Neuronal stem cell (in vitro differentiated cells): Measurements from ENCODE around the gene FUCA2.

Experiments used
- DNase-seq: peaks from one replicate; pipeline ENCODE4 v3.0.0-alpha.2; 2013; ENCODE audit warnings: low spot score
- H2AFZ ChIP-seq: one replicate; pipeline ENCODE4 v1.6.1; 2013; ENCODE audit warnings: mild to moderate bottlenecking, low read length, inconsistent platforms
- H2AK5ac ChIP-seq: 2 replicates; pipeline ENCODE4 v1.6.1; 2013; ENCODE audit warnings: low read depth, mild to moderate bottlenecking, inconsistent platforms, low read length, moderate library complexity, mixed read lengths
- H2BK120ac ChIP-seq: 2 replicates; pipeline ENCODE4 v1.6.1; 2013; ENCODE audit warnings: low read depth, mild to moderate bottlenecking, inconsistent platforms, low read length, moderate library complexity, mixed read lengths
- H2BK12ac ChIP-seq: one replicate; pipeline ENCODE4 v1.6.1; 2013; ENCODE audit warnings: low read length, inconsistent platforms
- H2BK15ac ChIP-seq: 2 replicates; pipeline ENCODE4 v1.6.1; 2013; ENCODE audit warnings: mild to moderate bottlenecking, low read length, inconsistent platforms, mixed read lengths
- H2BK5ac ChIP-seq: one replicate; pipeline ENCODE4 v1.6.1; 2013; ENCODE audit warnings: inconsistent platforms, mild to moderate bottlenecking, low read length, moderate library complexity
- H3K14ac ChIP-seq: one replicate; pipeline ENCODE4 v1.6.1; 2013; ENCODE audit warnings: low read length, inconsistent platforms
- H3K18ac ChIP-seq: 2 replicates; pipeline ENCODE4 v1.6.1; 2013; ENCODE audit warnings: low read length, inconsistent platforms
- H3K23ac ChIP-seq: 2 replicates; pipeline ENCODE4 v1.6.1; 2013; ENCODE audit warnings: low read depth, mild to moderate bottlenecking, mixed read lengths, low read length, inconsistent platforms; ENCODE audit not compliant: poor library complexity
- H3K27ac ChIP-seq: replicated peaks from 3 replicates; pipeline ENCODE4 v1.5.1; 2013; ENCODE audit warnings: low read length, inconsistent platforms
- H3K27me3 ChIP-seq, 3 experiments: 2 replicates each; pipeline ENCODE4 v1.6.1; 2013; ENCODE audit warnings: low read length in 3 of 3, mild to moderate bottlenecking in 2 of 3, inconsistent platforms in 1 of 3, low read depth in 1 of 3, mixed read lengths in 1 of 3, moderate library complexity in 1 of 3; ENCODE audit not compliant: control insufficient read depth in 3 of 3, insufficient read depth in 3 of 3
- H3K36me3 ChIP-seq, 2 donors: replicated peaks in 1 of 2; 2 replicates each; pipeline ENCODE4 v1.6.1; 2013; ENCODE audit warnings: low read length in 2 of 2; ENCODE audit not compliant: control insufficient read depth in 2 of 2, insufficient read depth in 2 of 2
- H3K4ac ChIP-seq: 2 replicates; pipeline ENCODE4 v1.6.1; 2013; ENCODE audit warnings: inconsistent platforms, mild to moderate bottlenecking, low read length, moderate library complexity
- H3K4me1 ChIP-seq, 2 donors: 1 replicate in 1 of 2; 2 replicates in 1 of 2; pipeline ENCODE4 v1.6.1; 2013; ENCODE audit warnings: low read length in 2 of 2, low read depth in 1 of 2; ENCODE audit not compliant: control insufficient read depth in 2 of 2, insufficient read depth in 1 of 2
- H3K4me2 ChIP-seq: one replicate; pipeline ENCODE4 v1.6.1; 2013; ENCODE audit warnings: mild to moderate bottlenecking, low read length, inconsistent platforms; ENCODE audit not compliant: insufficient read depth, poor library complexity, severe bottlenecking
- H3K4me3 ChIP-seq, 2 donors: 2 replicates each; pipeline ENCODE4 v1.5.1; 2013; ENCODE audit warnings: low read length in 2 of 2, mild to moderate bottlenecking in 2 of 2, inconsistent platforms in 1 of 2, moderate library complexity in 1 of 2
- H3K79me1 ChIP-seq: one replicate; pipeline ENCODE4 v1.6.1; 2013; ENCODE audit warnings: low read depth, mild to moderate bottlenecking, inconsistent platforms, low read length, moderate library complexity
- H3K9ac ChIP-seq: one replicate; pipeline ENCODE4 v1.6.1; 2013; ENCODE audit warnings: mild to moderate bottlenecking, low read depth, low read length, inconsistent platforms; ENCODE audit not compliant: poor library complexity
- H3K9me3 ChIP-seq, 2 donors: replicated peaks in 1 of 2; 2 replicates each; pipeline versions ENCODE3 to v1.6.1; 2013; ENCODE audit warnings: low read length in 2 of 2, mild to moderate bottlenecking in 2 of 2, inconsistent platforms in 1 of 2, low read depth in 1 of 2, mixed read lengths in 1 of 2, moderate library complexity in 1 of 2; ENCODE audit not compliant: control insufficient read depth in 2 of 2, insufficient read depth in 1 of 2
- H4K8ac ChIP-seq: one replicate; pipeline ENCODE4 v1.6.1; 2013; ENCODE audit warnings: low read depth, mild to moderate bottlenecking, inconsistent platforms, low read length, moderate library complexity
- H4K91ac ChIP-seq: one replicate; pipeline ENCODE4 v1.6.1; 2013; ENCODE audit warnings: low read length, low read depth, mild to moderate bottlenecking, inconsistent platforms; ENCODE audit not compliant: poor library complexity
- WGBS, 2 donors: extraction: QIAGEN DNeasy Blood & Tissue Kit; methylation state at CpG; one replicate each; pipeline ENCODE4 v1.1.7; 2013; ENCODE audit warnings: missing lambda C conversion rate in 2 of 2, mixed read lengths in 1 of 2; ENCODE audit not compliant: insufficient read length in 2 of 2, insufficient replicate concordance in 1 of 2; ENCODE audit errors: extremely low coverage in 2 of 2; 5-methylcytosine and 5-hydroxymethylcytosine counted together

The FUCA2 gene

GRCh38 chr6:143549221-143549948 lies 37.9 kb upstream of the FUCA2 start:
- H2BK12ac ChIP-seq, result no peak overlapping the region
- DNase-seq, result no peak
- no peak overlapping the region for H3K23ac ChIP-seq
- no peak overlapping the region for H3K18ac ChIP-seq
- H2BK5ac ChIP-seq, result no peak overlapping the region
- no peak overlapping the region for H4K91ac ChIP-seq
- WGBS, 2 donors, result no CpG with 5 or more reads among the region's 7 CpGs
- H2BK15ac ChIP-seq, result no peak overlapping the region
- no peaks in the 10 kb centered on the region for H3K36me3 ChIP-seq
- H2AK5ac ChIP-seq, result no peak overlapping the region
- H4K8ac ChIP-seq, result no peak overlapping the region
- H3K4me2 ChIP-seq, result no peak overlapping the region
- no peak overlapping the region for H3K4me3 ChIP-seq
- H2AFZ ChIP-seq, result no peak overlapping the region
- H3K79me1 ChIP-seq, result no peaks in the 10 kb centered on the region
- no peak overlapping the region for H3K27ac ChIP-seq
- H2BK120ac ChIP-seq, result no peak overlapping the region
- no peaks in the 10 kb centered on the region for H3K4me1 ChIP-seq
- H3K27me3 ChIP-seq, result no peaks in the 10 kb centered on the region
- no peak overlapping the region for H3K9ac ChIP-seq
- H3K9me3 ChIP-seq, result no peaks in the 10 kb centered on the region
- no peak overlapping the region for H3K4ac ChIP-seq
- no peak overlapping the region for H3K14ac ChIP-seq

GRCh38 chr6:143546599-143546998 lies 35.1 kb upstream of the FUCA2 start:
- H3K4me3 ChIP-seq, result no peak overlapping the region
- no peaks in the 10 kb centered on the region for H3K79me1 ChIP-seq
- no peak overlapping the region for H3K9ac ChIP-seq
- no peak overlapping the region for H3K18ac ChIP-seq
- H3K27ac ChIP-seq, result no peak overlapping the region
- H3K27me3 ChIP-seq, result no peaks in the 10 kb centered on the region
- no CpG with 5 or more reads among the region's 3 CpGs for WGBS, 2 donors
- H3K4me1 ChIP-seq, result peaks cover 0 to 7% of the 10 kb centered on the region in 2 donors
- H2AK5ac ChIP-seq, result no peak overlapping the region
- H2BK15ac ChIP-seq, result no peak overlapping the region
- no peak overlapping the region for H2BK5ac ChIP-seq
- no peaks in the 10 kb centered on the region for H3K36me3 ChIP-seq
- no peak overlapping the region for H3K14ac ChIP-seq
- DNase-seq, result no peak
- no peak overlapping the region for H2BK12ac ChIP-seq
- H3K23ac ChIP-seq, result no peak overlapping the region
- no peak overlapping the region for H4K8ac ChIP-seq
- no peak overlapping the region for H2AFZ ChIP-seq
- no peak overlapping the region for H4K91ac ChIP-seq
- no peak overlapping the region for H3K4me2 ChIP-seq
- H3K9me3 ChIP-seq, result no peaks in the 10 kb centered on the region
- no peak overlapping the region for H3K4ac ChIP-seq
- no peak overlapping the region for H2BK120ac ChIP-seq

- H3K4me2 ChIP-seq, result no peak overlapping the region
- no peak overlapping the region for H3K4ac ChIP-seq
- no peak overlapping the region for H2BK120ac ChIP-seq
- DNase-seq, result no peak
- no peak overlapping the region for H3K14ac ChIP-seq
- H2BK5ac ChIP-seq, result no peak overlapping the region
- peaks cover 0 to 7% of the 10 kb centered on the region in 2 donors for H3K4me1 ChIP-seq
- no peak overlapping the region for H3K9ac ChIP-seq
- no peaks in the 10 kb centered on the region for H3K27me3 ChIP-seq
- H4K91ac ChIP-seq, result no peak overlapping the region
- no peaks in the 10 kb centered on the region for H3K36me3 ChIP-seq
- WGBS, 2 donors, result no CpG with 5 or more reads among the region's 3 CpGs
- H3K79me1 ChIP-seq, result no peaks in the 10 kb centered on the region
- H2AFZ ChIP-seq, result no peak overlapping the region
- H2BK12ac ChIP-seq, result no peak overlapping the region
- H3K9me3 ChIP-seq, result no peaks in the 10 kb centered on the region
- no peak overlapping the region for H3K4me3 ChIP-seq
- H4K8ac ChIP-seq, result no peak overlapping the region
- H3K27ac ChIP-seq, result no peak overlapping the region
- H3K18ac ChIP-seq, result no peak overlapping the region
- no peak overlapping the region for H2BK15ac ChIP-seq
- no peak overlapping the region for H2AK5ac ChIP-seq
- no peak overlapping the region for H3K23ac ChIP-seq
Observed at GRCh38 chr6:143545976-143546547, 34.5 kb upstream of the FUCA2 start.

- no peak for DNase-seq
- no peaks in the 10 kb centered on the region for H3K79me1 ChIP-seq
- H2BK5ac ChIP-seq, result no peak overlapping the region
- H2BK15ac ChIP-seq, result no peak overlapping the region
- no peak overlapping the region for H3K4ac ChIP-seq
- no peak overlapping the region for H2BK12ac ChIP-seq
- H3K14ac ChIP-seq, result no peak overlapping the region
- no peak overlapping the region for H4K8ac ChIP-seq
- H2BK120ac ChIP-seq, result no peak overlapping the region
- no peaks in the 10 kb centered on the region for H3K27me3 ChIP-seq
- H3K4me2 ChIP-seq, result no peak overlapping the region
- H3K4me3 ChIP-seq, result no peak overlapping the region
- H4K91ac ChIP-seq, result no peak overlapping the region
- H3K18ac ChIP-seq, result no peak overlapping the region
- H3K4me1 ChIP-seq, result peaks cover 0 to 7% of the 10 kb centered on the region in 2 donors
- H3K9me3 ChIP-seq, result peaks cover 0 to 3% of the 10 kb centered on the region in 2 donors
- no peak overlapping the region for H3K27ac ChIP-seq
- no peaks in the 10 kb centered on the region for H3K36me3 ChIP-seq
- no peak overlapping the region for H2AK5ac ChIP-seq
- H2AFZ ChIP-seq, result no peak overlapping the region
- no peak overlapping the region for H3K23ac ChIP-seq
- no CpG with 5 or more reads among the region's 2 CpGs for WGBS, 2 donors
- H3K9ac ChIP-seq, result no peak overlapping the region
Observed at GRCh38 chr6:143545165-143545564, 33.6 kb upstream of the FUCA2 start.
